H9 (cell line): Measurements from ENCODE around the gene CAMK1G. TPM values are rescaled to one million over a fixed set of nuclear protein-coding genes. Genes with fewer than 3 reads are reported as not detected.

Source experiments
- DNase-seq: peaks from one replicate; pipeline ENCODE4 v3.0.0-alpha.2; 2017
- H2AFZ ChIP-seq: one replicate; pipeline ENCODE4 v1.6.1; 2013; ENCODE audit warnings: mild to moderate bottlenecking, low read length, control low read depth, moderate library complexity
- H2AK5ac ChIP-seq: 2 replicates; pipeline ENCODE4 v1.6.1; 2013; ENCODE audit warnings: low read length, control low read depth, mixed read lengths; ENCODE audit not compliant: insufficient read length
- H2BK120ac ChIP-seq: one replicate; pipeline ENCODE4 v1.6.1; 2013; ENCODE audit warnings: low read depth, mild to moderate bottlenecking, low read length, control low read depth, inconsistent platforms; ENCODE audit not compliant: poor library complexity, severe bottlenecking
- H2BK12ac ChIP-seq: 2 replicates; pipeline ENCODE4 v1.6.1; 2013; ENCODE audit warnings: low read length, control low read depth, mixed read lengths, low read depth; ENCODE audit not compliant: insufficient read length
- H2BK15ac ChIP-seq: 2 replicates; pipeline ENCODE4 v1.6.1; 2013; ENCODE audit warnings: low read depth, low read length, control low read depth
- H2BK20ac ChIP-seq: one replicate; pipeline ENCODE4 v1.6.1; 2013; ENCODE audit warnings: low read depth, mild to moderate bottlenecking, low read length, control low read depth, inconsistent platforms; ENCODE audit not compliant: poor library complexity, severe bottlenecking
- H2BK5ac ChIP-seq: 2 replicates; pipeline ENCODE4 v1.6.1; 2013; ENCODE audit warnings: low read length, control low read depth, mixed read lengths; ENCODE audit not compliant: insufficient read length
- H3K14ac ChIP-seq: 2 replicates; pipeline ENCODE4 v1.6.1; 2013; ENCODE audit warnings: low read length, control low read depth; ENCODE audit not compliant: insufficient read depth
- H3K18ac ChIP-seq: 2 replicates; pipeline ENCODE4 v1.6.1; 2013; ENCODE audit warnings: low read depth, mild to moderate bottlenecking, mixed read lengths, low read length, control low read depth; ENCODE audit not compliant: insufficient read length
- H3K23ac ChIP-seq: 2 replicates; pipeline ENCODE4 v1.6.1; 2013; ENCODE audit warnings: low read length, control low read depth, mixed read lengths, low read depth; ENCODE audit not compliant: insufficient read length
- H3K23me2 ChIP-seq: 2 replicates; pipeline ENCODE4 v1.6.1; 2013; ENCODE audit warnings: low read depth, mild to moderate bottlenecking, mixed read lengths, low read length, control low read depth; ENCODE audit not compliant: insufficient read length, poor library complexity, severe bottlenecking
- H3K27ac ChIP-seq: 2 replicates; pipeline ENCODE4 v1.5.1; 2013; ENCODE audit warnings: low read length, control low read depth, mixed read lengths, low read depth; ENCODE audit not compliant: insufficient read length
- H3K27me3 ChIP-seq: 2 replicates; pipeline ENCODE4 v1.6.1; 2013; ENCODE audit warnings: low read length, control low read depth, inconsistent platforms; ENCODE audit not compliant: insufficient read depth
- H3K4ac ChIP-seq: 2 replicates; pipeline ENCODE4 v1.6.1; 2013; ENCODE audit warnings: low read depth, mild to moderate bottlenecking, control low read depth, inconsistent platforms, low read length, moderate library complexity
- H3K4me1 ChIP-seq: 2 replicates; pipeline ENCODE4 v1.6.1; 2013; ENCODE audit warnings: low read length, control low read depth, inconsistent platforms; ENCODE audit not compliant: insufficient read depth
- H3K4me2 ChIP-seq: 2 replicates; pipeline ENCODE4 v1.6.1; 2013; ENCODE audit warnings: low read length, control low read depth, mixed read lengths; ENCODE audit not compliant: insufficient read length, insufficient read depth
- H3K56ac ChIP-seq: 2 replicates; pipeline ENCODE4 v1.6.1; 2013; ENCODE audit warnings: low read depth, mild to moderate bottlenecking, mixed read lengths, low read length, control low read depth; ENCODE audit not compliant: insufficient read length
- H3K79me1 ChIP-seq: 2 replicates; pipeline ENCODE4 v1.6.1; 2013; ENCODE audit warnings: low read depth, mild to moderate bottlenecking, moderate library complexity, low read length, control low read depth, inconsistent platforms; ENCODE audit not compliant: insufficient read depth, poor library complexity, severe bottlenecking
- H3K79me2 ChIP-seq: 2 replicates; pipeline ENCODE4 v1.6.1; 2013; ENCODE audit warnings: low read length, control low read depth, inconsistent platforms; ENCODE audit not compliant: insufficient read depth
- H3K9ac ChIP-seq: 2 replicates; pipeline ENCODE4 v1.6.1; 2013; ENCODE audit warnings: low read length, control low read depth, mixed read lengths; ENCODE audit not compliant: insufficient read length; ENCODE audit errors: extremely low read depth
- H3K9me3 ChIP-seq: one replicate; pipeline ENCODE4 v1.6.1; 2013; ENCODE audit warnings: low read depth, low read length, inconsistent platforms; ENCODE audit not compliant: control insufficient read depth
- H3T11ph ChIP-seq: one replicate; pipeline ENCODE4 v1.6.1; 2013; ENCODE audit warnings: mild to moderate bottlenecking, low read length, control low read depth, inconsistent platforms
- H4K20me1 ChIP-seq: one replicate; pipeline ENCODE4 v1.6.1; 2013; ENCODE audit not compliant: control insufficient read depth, insufficient read length, insufficient read depth
- H4K5ac ChIP-seq: 2 replicates; pipeline ENCODE4 v1.6.1; 2013; ENCODE audit warnings: low read depth, mild to moderate bottlenecking, mixed read lengths, low read length, control low read depth; ENCODE audit not compliant: insufficient read length
- H4K8ac ChIP-seq: replicated peaks from 2 replicates; pipeline ENCODE4 v1.6.1; 2013; ENCODE audit warnings: low read length, control low read depth, mixed read lengths, low read depth; ENCODE audit not compliant: insufficient read length
- H4K91ac ChIP-seq: 2 replicates; pipeline ENCODE4 v1.6.1; 2013; ENCODE audit warnings: low read depth, mild to moderate bottlenecking, moderate library complexity, mixed read lengths, low read length, control low read depth; ENCODE audit not compliant: insufficient read length
- H3K27ac Mint-ChIP-seq, 3 experiments: 2 replicates in 2 of 3; 3 replicates in 1 of 3; pipeline ENCODE4 v1.8.0; 2020 to 2021; ENCODE audit warnings: mixed read lengths in 3 of 3, mild to moderate bottlenecking in 1 of 3, moderate library complexity in 1 of 3
- H3K27me3 Mint-ChIP-seq: 2 replicates; pipeline ENCODE4 v1.8.0; 2021; ENCODE audit warnings: low read depth, mild to moderate bottlenecking, moderate library complexity, mixed read lengths
- H3K36me3 Mint-ChIP-seq, 3 experiments: 2 replicates in 2 of 3; 3 replicates in 1 of 3; pipeline ENCODE4 v1.8.0; 2020 to 2021; ENCODE audit warnings: low read depth in 3 of 3, mixed read lengths in 3 of 3; ENCODE audit not compliant: insufficient read depth in 1 of 3
- H3K4me1 Mint-ChIP-seq, 2 experiments: 2 replicates each; pipeline ENCODE4 v1.8.0; 2020; ENCODE audit warnings: mixed read lengths in 2 of 2
- H3K4me3 Mint-ChIP-seq, 2 experiments: 2 replicates in 1 of 2; 3 replicates in 1 of 2; pipeline ENCODE4 v1.8.0; 2020 to 2021; ENCODE audit warnings: mild to moderate bottlenecking in 2 of 2, mixed read lengths in 2 of 2, moderate library complexity in 1 of 2
- H3K9me3 Mint-ChIP-seq, 2 experiments: 2 replicates in 1 of 2; 3 replicates in 1 of 2; pipeline ENCODE4 v1.8.0; 2020; ENCODE audit warnings: mild to moderate bottlenecking in 2 of 2, mixed read lengths in 2 of 2, moderate library complexity in 1 of 2
- WGBS: extraction: QIAGEN DNeasy Blood & Tissue Kit; methylation state at CpG from one replicate; pipeline ENCODE4 v1.1.7; 2013; ENCODE audit warnings: missing lambda C conversion rate, low lambda C conversion rate, mixed read lengths; ENCODE audit not compliant: insufficient read length; ENCODE audit errors: extremely low coverage; 5-methylcytosine and 5-hydroxymethylcytosine counted together
- total RNA-seq: library from RNA; stranded (reverse); gene quantifications from 2 replicates; pipeline ENCODE4 v1.2.1, GENCODE V29; 2021
- TF ChIP-seq, protein P1 (sequence below): fragments of 200-600 bp; sonication (generic); conservative IDR thresholded peaks from 3 replicates; pipeline ENCODE4 v1.8.0; 2021; ENCODE audit warnings: antibody characterized with exemption, mild to moderate bottlenecking

The CAMK1G gene
- total RNA-seq, 1 experiment from 2014 or later = 0.28 TPM

DNA sequence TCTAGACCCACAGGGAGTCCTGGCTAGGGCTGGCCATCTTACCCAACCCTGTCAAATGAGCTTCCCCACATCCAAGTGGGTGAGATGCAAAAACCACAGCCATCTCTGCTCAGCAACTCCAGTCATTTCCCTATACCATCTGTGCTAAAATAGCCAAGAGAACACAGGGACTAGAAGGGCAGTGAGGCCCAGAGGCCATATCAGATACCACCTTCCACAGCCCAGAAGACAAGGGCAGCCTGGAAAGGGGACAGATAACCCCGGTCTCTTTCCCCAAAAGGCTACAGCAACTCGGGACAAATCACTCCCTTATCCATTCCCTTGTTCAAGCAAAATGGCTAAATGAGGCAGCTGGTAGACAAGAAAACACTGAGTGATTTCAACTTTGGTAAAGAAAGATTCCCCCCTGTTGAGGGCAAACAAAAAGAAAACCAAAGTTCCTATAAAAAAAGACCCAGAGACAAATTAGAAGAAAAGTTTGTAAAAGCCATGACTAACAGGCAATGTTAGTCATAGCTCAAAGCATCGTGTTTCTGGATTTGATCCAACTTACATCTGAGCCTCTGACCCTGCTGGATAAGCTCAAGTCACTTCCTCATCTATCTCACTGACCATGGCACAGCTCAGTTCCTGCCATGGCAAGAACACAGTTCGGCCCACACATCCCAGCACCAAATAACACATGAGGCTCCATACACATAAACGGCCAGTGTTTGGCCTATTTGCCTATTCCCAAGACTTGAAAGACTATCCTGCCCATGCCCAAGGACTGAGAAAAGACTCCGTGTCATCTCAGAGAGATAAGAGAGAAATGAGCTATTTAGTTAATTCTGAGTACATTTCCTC, 65.6 kb downstream of the CAMK1G start:
- Histone ChIP-seq H4K20me1 (no peaks in the 10 kb centered on the region), H3K27me3 (no peaks in the 10 kb centered on the region), H3K27ac (no peak overlapping the region), H2BK5ac (no peak overlapping the region), H4K5ac (no peak overlapping the region), H3K79me2 (no peaks in the 10 kb centered on the region), H3K14ac (no peak overlapping the region), H2BK12ac (no peak overlapping the region), H3T11ph (no peak overlapping the region), H3K9me3 (no peaks in the 10 kb centered on the region), H3K9ac (no peak overlapping the region), H2BK20ac (no peak overlapping the region), H3K4me2 (no peak overlapping the region), H4K91ac (no peak overlapping the region), H3K79me1 (no peaks in the 10 kb centered on the region), H2BK120ac (no peak overlapping the region), H2AK5ac (no peak overlapping the region), H3K4me1 (no peaks in the 10 kb centered on the region), H3K56ac (no peak overlapping the region), H3K4ac (no peak overlapping the region), H3K18ac (no peak overlapping the region), H3K23me2 (no peaks in the 10 kb centered on the region), H2AFZ (no peak overlapping the region), H3K23ac (no peak overlapping the region), H2BK15ac (no peak overlapping the region), H4K8ac (no peak overlapping the region)
- Mint-ChIP-seq H3K4me3 (no peak overlapping the region), H3K27me3 (peaks cover 4% of the 10 kb centered on the region), H3K4me1 (peaks cover 22 to 29% of the 10 kb centered on the region in 2 experiments), H3K36me3 (no peaks in the 10 kb centered on the region; a peak in 1 of 7 replicates), H3K27ac (no peak overlapping the region), H3K9me3 (no peaks in the 10 kb centered on the region)
- DNase-seq = no peak
- TF ChIP-seq, protein P1, sequence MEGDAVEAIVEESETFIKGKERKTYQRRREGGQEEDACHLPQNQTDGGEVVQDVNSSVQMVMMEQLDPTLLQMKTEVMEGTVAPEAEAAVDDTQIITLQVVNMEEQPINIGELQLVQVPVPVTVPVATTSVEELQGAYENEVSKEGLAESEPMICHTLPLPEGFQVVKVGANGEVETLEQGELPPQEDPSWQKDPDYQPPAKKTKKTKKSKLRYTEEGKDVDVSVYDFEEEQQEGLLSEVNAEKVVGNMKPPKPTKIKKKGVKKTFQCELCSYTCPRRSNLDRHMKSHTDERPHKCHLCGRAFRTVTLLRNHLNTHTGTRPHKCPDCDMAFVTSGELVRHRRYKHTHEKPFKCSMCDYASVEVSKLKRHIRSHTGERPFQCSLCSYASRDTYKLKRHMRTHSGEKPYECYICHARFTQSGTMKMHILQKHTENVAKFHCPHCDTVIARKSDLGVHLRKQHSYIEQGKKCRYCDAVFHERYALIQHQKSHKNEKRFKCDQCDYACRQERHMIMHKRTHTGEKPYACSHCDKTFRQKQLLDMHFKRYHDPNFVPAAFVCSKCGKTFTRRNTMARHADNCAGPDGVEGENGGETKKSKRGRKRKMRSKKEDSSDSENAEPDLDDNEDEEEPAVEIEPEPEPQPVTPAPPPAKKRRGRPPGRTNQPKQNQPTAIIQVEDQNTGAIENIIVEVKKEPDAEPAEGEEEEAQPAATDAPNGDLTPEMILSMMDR = no peak
- WGBS = no CpG with 5 or more reads among the region's 6 CpGs
